Lung (tissue), 12 donors: Measurements from ENCODE around the gene ACIN1. TPM values are rescaled to one million over a fixed set of nuclear protein-coding genes. Genes with fewer than 3 reads are reported as not detected.
A peak's percentile ranks its signal among the peaks of the same experiment; 100 is the strongest.

Experiments used
- ATAC-seq: fragments of 200-7000 bp; cut with Tn5 transposase; one replicate; pipeline ENCODE4 v1.9.1; 2020; ENCODE audit warnings: moderate number of reproducible peaks; ENCODE audit not compliant: insufficient read depth, low FRiP score
- DNase-seq, 3 donors: peaks; one replicate each; pipeline ENCODE4 v3.0.0-alpha.2; 2013 to 2017
- H3K27ac ChIP-seq, 2 donors: one replicate each; pipeline ENCODE4 v1.5.1; 2013; ENCODE audit warnings: mild to moderate bottlenecking in 2 of 2, moderate library complexity in 2 of 2, control low read depth in 1 of 2, inconsistent platforms in 1 of 2, low read depth in 1 of 2, low read length in 1 of 2
- H3K27me3 ChIP-seq, 3 donors: one replicate each; pipeline ENCODE4 v1.5.1; 2013; ENCODE audit warnings: low read length in 2 of 3; ENCODE audit not compliant: control insufficient read depth in 3 of 3, insufficient read depth in 3 of 3
- H3K36me3 ChIP-seq, 4 donors: one replicate each; pipeline ENCODE4 v1.5.1; 2013; ENCODE audit warnings: low read length in 4 of 4, mild to moderate bottlenecking in 1 of 4, moderate library complexity in 1 of 4; ENCODE audit not compliant: control insufficient read depth in 4 of 4, insufficient read depth in 4 of 4
- H3K4me1 ChIP-seq, 5 donors: one replicate each; pipeline ENCODE4 v1.5.1; 2013; ENCODE audit warnings: low read length in 5 of 5, mild to moderate bottlenecking in 2 of 5, moderate library complexity in 1 of 5; ENCODE audit not compliant: control insufficient read depth in 5 of 5, insufficient read depth in 5 of 5
- H3K4me3 ChIP-seq: one replicate; pipeline ENCODE4 v1.5.1; 2013; ENCODE audit warnings: mild to moderate bottlenecking, control low read depth, moderate library complexity
- H3K9ac ChIP-seq, 2 donors: one replicate each; pipeline ENCODE4 v1.5.1; 2013; ENCODE audit warnings: low read length in 2 of 2, control low read depth in 1 of 2; ENCODE audit not compliant: insufficient read depth in 1 of 2
- H3K9me3 ChIP-seq, 4 donors: one replicate each; pipeline ENCODE4 v1.5.1; 2013; ENCODE audit warnings: low read length in 3 of 4, mild to moderate bottlenecking in 1 of 4, moderate library complexity in 1 of 4; ENCODE audit not compliant: control insufficient read depth in 4 of 4, insufficient read depth in 3 of 4
- WGBS, 2 donors: extraction: QIAGEN DNeasy Blood & Tissue Kit; methylation state at CpG; one replicate each; pipeline ENCODE4 v1.1.7; 2013; 5-methylcytosine and 5-hydroxymethylcytosine counted together
- polyA plus RNA-seq, 2 donors: library from polyadenylated mRNA; stranded (reverse); fragments of 200-250 nt; gene quantifications; one replicate each; pipeline ENCODE4 v1.2.1, GENCODE V29; 2013
- total RNA-seq, 2 donors: library from RNA; depleted of rRNA in 1 of 2; stranded (reverse); fragments of >200 nt in 1 of 2; gene quantifications; one replicate each; pipeline ENCODE4 v1.2.1, GENCODE V29; 2014 to 2021
- TF ChIP-seq, protein P1 (sequence below): IDR thresholded peaks from 2 replicates; pipeline ENCODE4 v1.5.1; 2012; ENCODE audit warnings: mild to moderate bottlenecking; ENCODE audit errors: control extremely low read depth, extremely low read depth
- donor health status: control.
- donor health status: control.
- donor health status: Bipolar disorder and iron deficiency.
- donor health status: healthy.
- donor health status: DM: yes; HTN: yes; CAD: no.

Gene ACIN1
- total and polyA plus RNA-seq, 4 donors: 76.3 to 154 (median 115) TPM

DNA sequence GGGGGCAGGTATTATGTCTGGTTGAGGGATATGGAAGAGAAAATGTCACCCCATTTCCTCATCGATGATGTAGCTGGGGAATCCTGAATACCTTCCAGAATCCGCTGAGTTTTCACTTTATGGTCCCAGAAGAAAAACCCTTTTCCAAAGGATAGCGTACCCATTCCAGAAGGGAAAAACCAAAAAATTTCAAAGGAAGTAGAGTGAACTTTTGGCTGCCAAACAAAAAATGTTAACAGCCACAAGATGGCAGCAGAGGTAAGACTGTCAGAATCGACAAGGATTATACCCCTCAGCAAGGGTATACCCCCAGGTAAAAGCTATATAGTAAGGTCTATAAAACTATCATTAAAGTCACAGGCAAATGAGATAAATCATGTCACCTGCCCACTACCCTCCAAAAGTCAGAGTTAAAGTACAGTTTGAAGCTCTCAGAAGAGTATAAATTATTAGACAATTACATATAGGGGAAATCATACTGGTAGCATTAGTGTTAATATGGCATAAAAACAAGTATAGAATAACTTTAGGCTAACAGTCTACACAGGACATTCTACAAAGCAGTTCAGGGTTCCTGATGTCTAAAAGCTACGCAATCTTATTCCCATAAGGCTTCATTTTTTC lies 18.0 kb downstream of the ACIN1 start:
- no peak overlapping the region for H3K4me3 ChIP-seq
- peaks cover 0 to 9% (median 5%) of the 10 kb centered on the region in 5 donors for H3K4me1 ChIP-seq
- ATAC-seq (no peak), DNase-seq (peak in 2 of 3 donors; percentile 49 to 54)
- H3K27me3 ChIP-seq: no peaks in the 10 kb centered on the region
- WGBS, 2 donors: 68 to 76% methylated on average over 5 of the region's 5 CpGs
- H3K9me3 ChIP-seq: no peaks in the 10 kb centered on the region
- TF ChIP-seq, protein P1, sequence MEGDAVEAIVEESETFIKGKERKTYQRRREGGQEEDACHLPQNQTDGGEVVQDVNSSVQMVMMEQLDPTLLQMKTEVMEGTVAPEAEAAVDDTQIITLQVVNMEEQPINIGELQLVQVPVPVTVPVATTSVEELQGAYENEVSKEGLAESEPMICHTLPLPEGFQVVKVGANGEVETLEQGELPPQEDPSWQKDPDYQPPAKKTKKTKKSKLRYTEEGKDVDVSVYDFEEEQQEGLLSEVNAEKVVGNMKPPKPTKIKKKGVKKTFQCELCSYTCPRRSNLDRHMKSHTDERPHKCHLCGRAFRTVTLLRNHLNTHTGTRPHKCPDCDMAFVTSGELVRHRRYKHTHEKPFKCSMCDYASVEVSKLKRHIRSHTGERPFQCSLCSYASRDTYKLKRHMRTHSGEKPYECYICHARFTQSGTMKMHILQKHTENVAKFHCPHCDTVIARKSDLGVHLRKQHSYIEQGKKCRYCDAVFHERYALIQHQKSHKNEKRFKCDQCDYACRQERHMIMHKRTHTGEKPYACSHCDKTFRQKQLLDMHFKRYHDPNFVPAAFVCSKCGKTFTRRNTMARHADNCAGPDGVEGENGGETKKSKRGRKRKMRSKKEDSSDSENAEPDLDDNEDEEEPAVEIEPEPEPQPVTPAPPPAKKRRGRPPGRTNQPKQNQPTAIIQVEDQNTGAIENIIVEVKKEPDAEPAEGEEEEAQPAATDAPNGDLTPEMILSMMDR: peak; percentile 30
- peaks cover 48 to 80% (median 52%) of the 10 kb centered on the region in 4 donors for H3K36me3 ChIP-seq
- H3K27ac ChIP-seq: peak overlapping the region in 1 of 2 donors; percentile 26
- no peak overlapping the region for H3K9ac ChIP-seq

DNA sequence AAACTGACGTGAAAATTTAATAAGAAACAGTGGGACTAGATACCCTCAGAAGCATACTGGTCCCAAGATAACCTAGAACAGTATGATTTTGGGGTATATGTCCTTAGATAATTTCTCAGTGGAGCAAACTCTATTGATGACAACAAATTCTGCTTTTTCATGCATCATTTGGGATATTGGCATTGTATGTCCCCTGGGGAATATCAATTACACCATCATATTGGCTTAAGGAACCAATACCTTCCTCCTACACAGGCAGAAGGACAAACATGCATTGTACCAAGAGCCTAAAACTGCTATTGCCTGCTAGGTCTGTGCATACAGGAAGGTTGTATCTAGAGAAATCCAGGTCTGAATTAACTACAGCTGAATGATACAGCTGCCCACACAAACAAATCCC lies 20.0 kb downstream of the ACIN1 start:
- Histone ChIP-seq H3K27me3 (no peaks in the 10 kb centered on the region), H3K36me3 (peaks cover 38 to 63% (median 40%) of the 10 kb centered on the region in 4 donors), H3K4me1 (peaks cover 0 to 19% (median 15%) of the 10 kb centered on the region in 5 donors), H3K4me3 (no peak overlapping the region), H3K27ac (no peak overlapping the region), H3K9ac (no peak overlapping the region), H3K9me3 (no peaks in the 10 kb centered on the region)
- WGBS, 2 donors: 94 to 100% methylated on average over 1 of the region's 1 CpG
- ATAC-seq (no peak), DNase-seq (no peak)
- TF ChIP-seq, protein P1: no peak

DNA sequence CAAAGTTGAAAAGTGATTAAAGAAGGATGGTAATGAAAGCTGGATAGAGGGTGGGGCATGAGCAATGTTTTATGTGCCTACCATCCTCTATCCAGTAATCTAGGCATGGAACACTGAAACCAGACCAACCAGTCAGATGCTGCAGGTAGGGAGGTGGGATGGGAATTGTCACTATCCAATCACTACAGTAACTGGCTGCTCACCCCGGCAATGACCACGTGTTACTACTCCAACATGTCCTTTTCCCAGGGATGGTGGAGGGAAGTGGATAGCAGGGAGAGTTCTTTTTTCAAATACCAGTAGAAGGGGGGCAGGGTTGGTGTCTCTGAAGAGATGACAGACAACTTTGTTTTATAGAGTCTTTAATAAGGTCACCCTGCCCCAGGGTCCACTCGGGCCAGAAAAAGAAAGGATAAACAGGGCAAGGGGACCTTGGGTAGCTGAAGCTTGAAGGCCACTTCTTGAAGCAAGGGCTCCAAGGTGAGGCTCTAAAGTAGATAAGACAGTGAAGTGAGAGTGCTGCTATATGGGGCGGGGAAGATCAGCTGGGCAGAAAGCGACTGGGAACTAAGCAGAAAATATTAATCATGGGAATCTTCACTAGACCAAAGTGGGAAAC lies 22.9 kb downstream of the ACIN1 start:
- no peaks in the 10 kb centered on the region for H3K9me3 ChIP-seq
- H3K36me3 ChIP-seq: peaks cover 25 to 50% (median 42%) of the 10 kb centered on the region in 4 donors
- H3K27ac ChIP-seq: peak overlapping the region; percentile 15 to 58
- DNase-seq (no peak), ATAC-seq (peak; percentile 2)
- TF ChIP-seq, protein P1: no peak
- no peak overlapping the region for H3K4me3 ChIP-seq
- peaks cover 0 to 36% (median 15%) of the 10 kb centered on the region in 5 donors for H3K4me1 ChIP-seq
- no peaks in the 10 kb centered on the region for H3K27me3 ChIP-seq
- peak overlapping the region; percentile 3 to 88 for H3K9ac ChIP-seq
- WGBS, 2 donors: 51 to 67% methylated on average over 5 of the region's 5 CpGs
